Ishikawa (cell line): ENCODE measurements around the gene PSTPIP2.

Experiments used
- CEBPB ChIP-seq: IDR thresholded peaks from 2 replicates; pipeline ENCODE4 v1.6.1; 2012
- CREB1 ChIP-seq: IDR thresholded peaks from 2 replicates; pipeline ENCODE4 v1.6.1; 2012; ENCODE audit warnings: low read depth
- EGR1 ChIP-seq: IDR thresholded peaks from 2 replicates; pipeline ENCODE4 v1.6.1; 2012
- EP300 ChIP-seq: IDR thresholded peaks from 2 replicates; pipeline ENCODE4 v1.6.1; 2012; ENCODE audit warnings: borderline replicate concordance
- FOXM1 ChIP-seq: IDR thresholded peaks from 2 replicates; pipeline ENCODE4 v1.6.1; 2012; ENCODE audit warnings: low read depth, borderline replicate concordance
- MAX ChIP-seq: IDR thresholded peaks from 2 replicates; pipeline ENCODE4 v1.6.1; 2012
- NFIC ChIP-seq: IDR thresholded peaks from 2 replicates; pipeline ENCODE4 v1.6.1; 2012
- RAD21 ChIP-seq: IDR thresholded peaks from 2 replicates; pipeline ENCODE4 v1.6.1; 2012; ENCODE audit warnings: low read depth
- TAF1 ChIP-seq: IDR thresholded peaks from 2 replicates; pipeline ENCODE4 v1.6.1; 2012; ENCODE audit warnings: low read depth, mild to moderate bottlenecking
- TCF12 ChIP-seq: IDR thresholded peaks from 2 replicates; pipeline ENCODE4 v1.6.1; 2012; ENCODE audit warnings: low read depth
- TEAD4 ChIP-seq: IDR thresholded peaks from 2 replicates; pipeline ENCODE4 v1.6.1; 2012
- USF1 ChIP-seq: IDR thresholded peaks from 2 replicates; pipeline ENCODE4 v1.6.1; 2012
- YY1 ChIP-seq: IDR thresholded peaks from 2 replicates; pipeline ENCODE4 v1.6.1; 2012; ENCODE audit warnings: low read depth
- ZBTB7A ChIP-seq: IDR thresholded peaks from 2 replicates; pipeline ENCODE4 v1.6.1; 2012; ENCODE audit warnings: low read depth
- TF ChIP-seq, protein P1 (sequence below): IDR thresholded peaks from 2 replicates; pipeline ENCODE4 v1.6.1; 2012; ENCODE audit warnings: low read depth, mild to moderate bottlenecking

PSTPIP2 gene

DNA sequence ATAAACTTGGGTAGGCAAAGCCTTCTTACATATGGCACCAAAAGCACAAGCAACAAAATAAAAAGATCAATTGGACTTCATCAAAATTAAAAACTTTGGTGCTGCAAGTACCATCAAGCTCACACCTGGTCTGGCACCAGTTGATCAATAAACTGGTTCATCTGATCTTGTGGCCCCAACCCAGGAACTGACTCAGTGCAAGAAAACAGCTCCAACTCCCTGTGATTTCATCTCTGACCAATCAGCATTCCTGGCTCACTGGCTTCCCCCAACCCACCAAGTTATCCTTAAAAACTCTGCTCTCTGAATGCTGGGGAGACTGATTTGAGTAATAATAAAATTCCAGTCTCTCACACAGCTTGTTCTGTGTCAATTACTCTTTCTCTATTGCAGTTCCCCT lies 113.3 kb downstream of the PSTPIP2 start:
- TF ChIP-seq EGR1, result no peak
- TF ChIP-seq CEBPB, result no peak
- TF ChIP-seq, protein P1, sequence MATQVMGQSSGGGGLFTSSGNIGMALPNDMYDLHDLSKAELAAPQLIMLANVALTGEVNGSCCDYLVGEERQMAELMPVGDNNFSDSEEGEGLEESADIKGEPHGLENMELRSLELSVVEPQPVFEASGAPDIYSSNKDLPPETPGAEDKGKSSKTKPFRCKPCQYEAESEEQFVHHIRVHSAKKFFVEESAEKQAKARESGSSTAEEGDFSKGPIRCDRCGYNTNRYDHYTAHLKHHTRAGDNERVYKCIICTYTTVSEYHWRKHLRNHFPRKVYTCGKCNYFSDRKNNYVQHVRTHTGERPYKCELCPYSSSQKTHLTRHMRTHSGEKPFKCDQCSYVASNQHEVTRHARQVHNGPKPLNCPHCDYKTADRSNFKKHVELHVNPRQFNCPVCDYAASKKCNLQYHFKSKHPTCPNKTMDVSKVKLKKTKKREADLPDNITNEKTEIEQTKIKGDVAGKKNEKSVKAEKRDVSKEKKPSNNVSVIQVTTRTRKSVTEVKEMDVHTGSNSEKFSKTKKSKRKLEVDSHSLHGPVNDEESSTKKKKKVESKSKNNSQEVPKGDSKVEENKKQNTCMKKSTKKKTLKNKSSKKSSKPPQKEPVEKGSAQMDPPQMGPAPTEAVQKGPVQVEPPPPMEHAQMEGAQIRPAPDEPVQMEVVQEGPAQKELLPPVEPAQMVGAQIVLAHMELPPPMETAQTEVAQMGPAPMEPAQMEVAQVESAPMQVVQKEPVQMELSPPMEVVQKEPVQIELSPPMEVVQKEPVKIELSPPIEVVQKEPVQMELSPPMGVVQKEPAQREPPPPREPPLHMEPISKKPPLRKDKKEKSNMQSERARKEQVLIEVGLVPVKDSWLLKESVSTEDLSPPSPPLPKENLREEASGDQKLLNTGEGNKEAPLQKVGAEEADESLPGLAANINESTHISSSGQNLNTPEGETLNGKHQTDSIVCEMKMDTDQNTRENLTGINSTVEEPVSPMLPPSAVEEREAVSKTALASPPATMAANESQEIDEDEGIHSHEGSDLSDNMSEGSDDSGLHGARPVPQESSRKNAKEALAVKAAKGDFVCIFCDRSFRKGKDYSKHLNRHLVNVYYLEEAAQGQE, result no peak
- TF ChIP-seq RAD21, result no peak
- no peak for TF ChIP-seq NFIC
- no peak for TF ChIP-seq EP300
- TF ChIP-seq ZBTB7A, result no peak
- no peak for TF ChIP-seq TCF12
- TF ChIP-seq CREB1, result no peak
- no peak for TF ChIP-seq MAX
- no peak for TF ChIP-seq FOXM1

DNA sequence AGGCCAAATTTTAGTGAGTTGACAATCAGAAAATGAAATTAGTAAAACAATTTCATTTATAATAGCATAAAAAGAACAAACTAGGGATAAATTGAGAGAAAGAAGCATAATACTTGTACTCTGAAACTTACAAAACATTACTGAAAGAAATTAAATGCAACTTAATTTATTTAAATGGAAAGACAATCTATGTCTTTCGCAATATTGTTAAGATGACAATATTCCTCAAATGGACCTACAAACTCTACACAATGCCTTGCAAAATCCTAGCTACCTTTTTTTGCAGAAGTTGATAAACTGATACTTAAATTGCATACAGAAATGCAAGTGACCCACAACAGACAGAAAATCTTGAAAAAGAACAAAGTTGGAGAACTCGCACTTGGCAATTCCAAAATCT lies 114.0 kb downstream of the PSTPIP2 start:
- TF ChIP-seq FOXM1 (no peak), NFIC (no peak), TCF12 (no peak), YY1 (no peak), USF1 (no peak)

- no peak for TF ChIP-seq ZBTB7A
- 0 out of 2 replicates have a peak, but pooled peaks have one; percentile 13 for TF ChIP-seq NFIC
- TF ChIP-seq EP300, result no peak
- no peak for TF ChIP-seq MAX
- TF ChIP-seq YY1, result no peak
- TF ChIP-seq CEBPB, result no peak
- no peak for TF ChIP-seq TAF1
- TF ChIP-seq TCF12, result no peak
- TF ChIP-seq TEAD4, result 0 out of 2 replicates have a peak, but pooled peaks have one; percentile 29
Measured at GRCh38 chr18:45957100-45957499, 115.0 kb downstream of the PSTPIP2 start.

DNA sequence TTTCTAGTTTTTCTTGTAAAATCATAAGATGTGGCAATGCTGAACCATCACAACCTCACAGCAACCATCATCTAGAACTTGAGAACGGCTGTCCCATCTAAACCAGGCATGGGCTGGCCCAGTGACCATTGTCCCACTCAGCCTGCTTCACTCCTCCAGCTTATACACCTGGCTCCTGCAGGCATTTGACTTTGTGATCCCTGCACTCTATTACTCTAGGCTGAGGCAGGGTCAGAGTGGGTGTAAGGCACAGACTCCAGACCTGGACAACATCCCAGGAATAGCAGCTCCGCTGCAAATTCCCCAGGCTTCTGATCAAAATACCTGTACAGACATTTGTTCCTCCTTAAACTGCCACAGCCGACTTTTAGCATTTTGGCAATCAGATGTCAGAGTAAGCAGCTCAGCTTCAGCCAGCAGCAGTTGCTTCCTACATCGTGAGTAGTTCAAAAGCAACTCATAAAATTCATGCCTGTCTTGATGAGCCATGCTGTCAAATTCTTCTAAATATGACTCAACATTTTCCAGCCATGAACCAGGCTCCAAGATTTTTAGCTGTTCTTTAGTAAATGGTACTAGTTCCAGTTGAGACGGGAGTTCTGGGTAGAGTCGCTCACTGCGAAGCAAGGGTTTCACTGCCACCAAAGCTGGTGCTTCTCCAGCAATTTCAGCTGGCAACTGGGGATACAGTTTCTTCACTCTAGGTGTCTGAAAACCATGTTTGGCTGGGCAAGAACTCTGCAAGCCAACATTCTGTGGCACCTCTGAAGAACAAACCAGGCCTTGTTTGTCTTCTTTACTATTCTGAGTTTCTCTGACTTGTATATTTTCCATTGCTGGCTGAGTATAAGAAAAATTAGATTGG lies 117.8 kb downstream of the PSTPIP2 start:
- no peak for TF ChIP-seq RAD21
- no peak for TF ChIP-seq USF1
- TF ChIP-seq TEAD4, result no peak
- no peak for TF ChIP-seq TCF12
- TF ChIP-seq NFIC, result no peak
- TF ChIP-seq, protein P1, result no peak
- no peak for TF ChIP-seq FOXM1
- no peak for TF ChIP-seq CEBPB
- TF ChIP-seq MAX, result no peak
- no peak for TF ChIP-seq EGR1
- TF ChIP-seq EP300, result no peak
- no peak for TF ChIP-seq TAF1
- TF ChIP-seq CREB1, result no peak

DNA sequence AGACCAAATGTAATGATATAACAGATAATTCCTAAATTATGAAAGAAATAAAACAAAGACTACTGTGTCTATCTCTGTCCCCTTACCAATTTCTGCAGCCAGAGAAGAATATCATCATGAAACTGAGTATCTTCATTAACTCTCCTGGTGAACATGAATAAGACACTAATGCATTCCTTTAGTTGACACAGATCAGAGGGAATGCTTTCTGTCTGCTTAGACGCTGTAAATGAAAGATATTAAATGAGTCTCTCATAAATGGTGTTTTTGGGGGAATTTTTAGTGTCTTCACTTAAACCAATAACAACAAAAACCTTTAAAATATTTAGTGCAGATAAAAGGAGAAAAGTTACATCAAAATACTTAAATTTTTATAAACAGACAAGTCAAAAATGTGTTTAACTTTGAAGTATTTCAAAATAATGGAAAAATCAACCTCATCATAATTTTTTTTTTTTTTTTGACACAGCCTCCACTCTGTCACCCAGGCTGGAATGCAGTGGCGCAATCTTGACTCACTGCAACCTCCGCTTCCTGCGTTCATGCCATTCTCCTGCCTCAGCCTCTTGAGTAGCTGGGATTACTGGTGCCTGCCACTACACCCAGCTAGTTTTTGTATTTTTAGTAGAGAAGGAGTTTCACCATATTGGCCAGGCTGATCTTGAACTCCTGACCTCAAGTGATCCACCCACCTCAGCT lies 120.9 kb downstream of the PSTPIP2 start:
- TF ChIP-seq CEBPB, result 0 out of 2 replicates have a peak, but pooled peaks have one; percentile 37
- no peak for TF ChIP-seq FOXM1
- TF ChIP-seq TEAD4, result no peak
- TF ChIP-seq, protein P1, result no peak
- TF ChIP-seq RAD21, result no peak
